A549 (cell line): ENCODE data around the gene SYT8. TPM values are rescaled to one million over a fixed set of nuclear protein-coding genes. Genes with fewer than 3 reads are reported as not detected.

ENCODE experiments used
- ATAC-seq, 2 experiments: fragments of 200-7000 bp in 1 of 2; fragments of >200 bp in 1 of 2; cut with Nextera tagmentation in 1 of 2; cut with Tn5 transposase in 1 of 2; 3 replicates each; pipeline versions ENCODE4 v1.8.0 to v1.9.1; 2018 to 2020; ENCODE audit warnings: mild to moderate bottlenecking in 1 of 2, moderate library complexity in 1 of 2
- CTCF ChIA-PET: fragments of 300-600 bp; sonication (Branson Sonifier 250); formaldehyde crosslinking; extraction: SDS; loops from one replicate; lab custom pipeline; 2021; ENCODE audit warnings: antibody characterized with exemption, inconsistent platforms; lab: Yijun Ruan, JAX
- POLR2A ChIA-PET: fragments of 350-600 bp; formaldehyde crosslinking; extraction: SDS; loops from one replicate; lab custom pipeline; 2021; ENCODE audit warnings: antibody characterized with exemption, inconsistent platforms; lab: Yijun Ruan, JAX
- DNase-seq, 2 experiments: peaks; one replicate each; pipeline versions ENCODE4 v3.0.0 to v3.0.0-alpha.2; 2011 to 2016; ENCODE audit warnings: low read depth in 1 of 2, low spot score in 1 of 2
- FAIRE-seq: peaks from 2 replicates; lab custom pipeline; 2011; peaks lifted over from hg19 to GRCh38; lab: Jason Lieb, UNC
- H3K27ac ChIP-seq, 2 experiments: fragments of >200 bp; sonication (Bioruptor Twin); formaldehyde crosslinking; 3 replicates each; pipeline ENCODE4 v1.5.1; 2016 to 2017
- H3K4me1 ChIP-seq: fragments of >200 bp; sonication (Bioruptor Twin); formaldehyde crosslinking; 3 replicates; pipeline ENCODE4 v1.6.1; 2016
- H3K4me2 ChIP-seq: fragments of >200 bp; sonication (Bioruptor Twin); formaldehyde crosslinking; 3 replicates; pipeline ENCODE4 v1.6.1; 2016
- H3K4me3 ChIP-seq: fragments of >200 bp; sonication (Bioruptor Twin); formaldehyde crosslinking; 3 replicates; pipeline ENCODE4 v1.5.1; 2016
- H3K9me3 ChIP-seq: fragments of >200 bp; sonication (Bioruptor Twin); formaldehyde crosslinking; 3 replicates; pipeline ENCODE4 v1.6.1; 2016
- BCL3 ChIP-seq: fragments of >200 bp; sonication (Bioruptor Twin); formaldehyde crosslinking; IDR thresholded peaks from 3 replicates; pipeline ENCODE4 v1.6.1; 2016
- E2F6 ChIP-seq: IDR thresholded peaks from 2 replicates; pipeline ENCODE4 v1.6.1; 2012; ENCODE audit warnings: low read depth, borderline replicate concordance
- EHF ChIP-seq: fragments of 250-450 bp; sonication (Bioruptor Pico); IDR thresholded peaks from 2 replicates; pipeline ENCODE4 v1.5.0; 2020; ENCODE audit warnings: mild to moderate bottlenecking
- FOSB ChIP-seq: fragments of 250-450 bp; sonication (Bioruptor Pico); IDR thresholded peaks from 2 replicates; pipeline ENCODE4 v1.5.0; 2020; ENCODE audit warnings: mild to moderate bottlenecking, moderate library complexity
- HDAC2 ChIP-seq: fragments of 200-600 bp; sonication (generic); IDR thresholded peaks from 2 replicates; pipeline ENCODE4 v1.6.1; 2016
- JUNB ChIP-seq: fragments of >200 bp; sonication (Bioruptor Twin); formaldehyde crosslinking; IDR thresholded peaks from 2 replicates; pipeline ENCODE4 v1.6.1; 2016
- KDM5A ChIP-seq: fragments of 200-600 bp; sonication (generic); IDR thresholded peaks from 2 replicates; pipeline ENCODE4 v1.6.1; 2016; ENCODE audit warnings: antibody characterized with exemption, mild to moderate bottlenecking
- MAFK ChIP-seq: fragments of 450-650 bp; IDR thresholded peaks from 2 replicates; pipeline ENCODE4 v1.6.1; 2014; ENCODE audit not compliant: partially characterized antibody
- MAX ChIP-seq: IDR thresholded peaks from 2 replicates; pipeline ENCODE4 v1.6.1; 2012
- MAZ ChIP-seq: fragments of 150-350 bp; IDR thresholded peaks from 2 replicates; pipeline ENCODE4 v1.6.1; 2014; ENCODE audit warnings: antibody characterized with exemption, low read depth, low read length, borderline replicate concordance
- NPAS2 ChIP-seq: fragments of 250-450 bp; sonication (Bioruptor Pico); IDR thresholded peaks from 2 replicates; pipeline ENCODE4 v1.8.0; 2022; ENCODE audit warnings: mild to moderate bottlenecking, moderate library complexity, borderline replicate concordance
- NR3C1 ChIP-seq: fragments of >200 bp; sonication (Bioruptor Twin); formaldehyde crosslinking; IDR thresholded peaks from 3 replicates; pipeline ENCODE4 v1.6.1; 2017
- POLR2AphosphoS2 ChIP-seq: conservative IDR thresholded peaks from 2 replicates; pipeline ENCODE4 v1.6.1; 2012; ENCODE audit warnings: low read length, improper control_type of control experiment, inconsistent platforms
- TFCP2L1 ChIP-seq: fragments of 250-450 bp; sonication (Bioruptor Pico); IDR thresholded peaks from 2 replicates; pipeline ENCODE4 v1.5.0; 2021; ENCODE audit warnings: mild to moderate bottlenecking
- ZNF302 ChIP-seq: fragments of 250-450 bp; sonication (Bioruptor Pico); IDR thresholded peaks from 2 replicates; pipeline ENCODE4 v1.9.0; 2021; ENCODE audit warnings: inconsistent platforms, mild to moderate bottlenecking, moderate library complexity
- WGBS: methylation state at CpG from one replicate; pipeline ENCODE4 v1.1.6; 2017; ENCODE audit errors: missing lambda C conversion rate; 5-methylcytosine and 5-hydroxymethylcytosine counted together
- polyA plus RNA-seq, 4 experiments: library from polyadenylated mRNA; depleted of rRNA in 3 of 4; stranded (reverse); fragments of >200 nt; fragmentation: RNase III in 1 of 4; extraction: RNeasy Plus Mini Kit Qiagen cat#74134 plus additional on column Dnase treatment in 1 of 4; gene quantifications; 2 replicates in 3 of 4; 3 replicates in 1 of 4; pipeline ENCODE4 v1.2.3, GENCODE V29; 2011 to 2017
- TF ChIP-seq, protein P1 (sequence below): fragments of 250-450 bp; sonication (Bioruptor Pico); IDR thresholded peaks from 2 replicates; pipeline ENCODE4 v1.5.0; 2021; ENCODE audit warnings: mild to moderate bottlenecking, moderate library complexity, borderline replicate concordance
- TF ChIP-seq, protein P2 (sequence below): fragments of 450-650 bp; IDR thresholded peaks from 2 replicates; pipeline ENCODE4 v1.6.1; 2014; ENCODE audit warnings: antibody characterized with exemption

SYT8 gene
- polyA plus RNA-seq, 2 of the 4 experiments (the other 2 are of a cell fraction), result 0.25 TPM; not detected in 1

DNA sequence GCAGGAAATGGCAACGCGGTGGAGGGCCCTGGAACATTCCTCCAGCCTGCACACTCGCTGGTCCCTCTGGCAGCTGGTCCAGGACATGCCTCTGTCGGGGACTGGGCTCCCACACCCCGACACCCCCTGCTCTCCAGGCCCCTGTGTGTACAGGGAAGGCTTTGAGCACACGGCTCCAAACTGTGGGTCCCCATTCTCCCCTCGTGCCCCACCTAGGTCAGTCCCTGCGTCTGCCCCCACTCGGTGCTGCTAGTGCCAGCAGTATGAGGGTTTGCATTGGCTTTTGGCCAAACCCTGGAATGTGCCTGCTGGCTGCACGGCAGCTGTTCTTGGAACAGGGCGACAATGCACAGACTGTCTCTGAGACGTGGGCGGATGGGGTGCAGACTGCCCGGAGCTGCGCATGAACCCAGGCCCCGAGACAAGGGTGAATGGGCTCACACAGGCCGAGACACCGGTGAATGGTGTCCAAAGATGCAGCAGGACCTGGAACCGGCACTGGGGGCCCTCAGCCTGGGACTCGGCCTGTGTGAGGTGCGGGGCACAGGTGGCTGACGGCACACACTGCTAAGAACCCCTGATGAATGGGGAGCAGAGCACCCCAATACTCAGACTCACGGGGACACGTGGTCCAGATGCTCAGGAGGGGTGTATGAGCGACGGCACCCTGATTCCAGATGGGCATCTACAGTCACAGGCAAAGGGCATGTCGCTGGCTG, 7.5 kb upstream of the SYT8 start:
- Histone ChIP-seq H3K4me2 (peak overlapping the region; percentile 58), H3K27ac (peak overlapping the region; percentile 73 to 87), H3K4me1 (peaks cover 64% of the 10 kb centered on the region), H3K9me3 (no peaks in the 10 kb centered on the region), H3K4me3 (no peak overlapping the region)
- 57% methylated on average over 13 of the region's 27 CpGs for WGBS
- POLR2A ChIA-PET, result no interaction called here
- TF ChIP-seq MAX (0 out of 2 replicates have a peak, but pooled peaks have one; percentile 27), E2F6 (0 out of 2 replicates have a peak, but pooled peaks have one; percentile 20), TFCP2L1 (CRISPR knock-in tag) (no peak)
- TF ChIP-seq, protein P1, sequence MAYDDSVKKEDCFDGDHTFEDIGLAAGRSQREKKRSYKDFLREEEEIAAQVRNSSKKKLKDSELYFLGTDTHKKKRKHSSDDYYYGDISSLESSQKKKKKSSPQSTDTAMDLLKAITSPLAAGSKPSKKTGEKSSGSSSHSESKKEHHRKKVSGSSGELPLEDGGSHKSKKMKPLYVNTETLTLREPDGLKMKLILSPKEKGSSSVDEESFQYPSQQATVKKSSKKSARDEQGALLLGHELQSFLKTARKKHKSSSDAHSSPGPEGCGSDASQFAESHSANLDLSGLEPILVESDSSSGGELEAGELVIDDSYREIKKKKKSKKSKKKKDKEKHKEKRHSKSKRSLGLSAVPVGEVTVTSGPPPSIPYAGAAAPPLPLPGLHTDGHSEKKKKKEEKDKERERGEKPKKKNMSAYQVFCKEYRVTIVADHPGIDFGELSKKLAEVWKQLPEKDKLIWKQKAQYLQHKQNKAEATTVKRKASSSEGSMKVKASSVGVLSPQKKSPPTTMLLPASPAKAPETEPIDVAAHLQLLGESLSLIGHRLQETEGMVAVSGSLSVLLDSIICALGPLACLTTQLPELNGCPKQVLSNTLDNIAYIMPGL, result no peak
- no peak for FAIRE-seq
- peak; percentile 14 to 16; a peak in 3 of 6 replicates for ATAC-seq
- DNase-seq, result peak; percentile 41 to 55
- CTCF ChIA-PET, result interaction anchor here (0.7 to 13.7 kb wide), 21 partner anchors 9 to 329 kb away, joined by 3 to 605 read pairs (median 4); no protein-coding TSS in a partner anchor

- Histone ChIP-seq H3K27ac (peak overlapping the region; percentile 73 to 87; a peak in 4 of 6 replicates), H3K9me3 (no peaks in the 10 kb centered on the region), H3K4me3 (no peak overlapping the region), H3K4me2 (no peak overlapping the region), H3K4me1 (peaks cover 68% of the 10 kb centered on the region)
- no peak for TF ChIP-seq EHF (CRISPR knock-in tag)
- no peak for TF ChIP-seq NR3C1
- ChIA-PET POLR2A (no interaction called here), CTCF (interaction anchor here (0.7 to 13.7 kb wide), 14 partner anchors 8 to 328 kb away, joined by 3 to 605 read pairs (median 3); no protein-coding TSS in a partner anchor)
- ATAC-seq (no peak), FAIRE-seq (no peak), DNase-seq (no peak)
- 86% methylated on average over 19 of the region's 19 CpGs for WGBS
These were observed 6.9 kb upstream of the SYT8 start for GRCh38 chr11:1827931-1828330.

- H3K4me2 ChIP-seq, result no peak overlapping the region
These were observed 6.2 kb upstream of the SYT8 start for GRCh38 chr11:1828542-1828941.

More at GRCh38 chr11:1828542-1828941, 6.2 kb upstream of the SYT8 start:
- H3K4me3 ChIP-seq, result no peak overlapping the region
- TF ChIP-seq, protein P2, sequence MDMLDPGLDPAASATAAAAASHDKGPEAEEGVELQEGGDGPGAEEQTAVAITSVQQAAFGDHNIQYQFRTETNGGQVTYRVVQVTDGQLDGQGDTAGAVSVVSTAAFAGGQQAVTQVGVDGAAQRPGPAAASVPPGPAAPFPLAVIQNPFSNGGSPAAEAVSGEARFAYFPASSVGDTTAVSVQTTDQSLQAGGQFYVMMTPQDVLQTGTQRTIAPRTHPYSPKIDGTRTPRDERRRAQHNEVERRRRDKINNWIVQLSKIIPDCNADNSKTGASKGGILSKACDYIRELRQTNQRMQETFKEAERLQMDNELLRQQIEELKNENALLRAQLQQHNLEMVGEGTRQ, result no peak
- no peak for TF ChIP-seq EHF (CRISPR knock-in tag)
- TF ChIP-seq BCL3, result no peak
- no peak for TF ChIP-seq POLR2AphosphoS2
- no peak for TF ChIP-seq MAFK
- TF ChIP-seq JUNB, result no peak
- no peak for TF ChIP-seq NPAS2
- TF ChIP-seq KDM5A, result no peak
- TF ChIP-seq MAZ, result no peak
- no peak for TF ChIP-seq HDAC2
- no peak for TF ChIP-seq ZNF302 (CRISPR knock-in tag)
- TF ChIP-seq FOSB (CRISPR knock-in tag), result no peak
- TF ChIP-seq, protein P1, result no peak
- no peak for TF ChIP-seq MAX
- ChIA-PET POLR2A (no interaction called here), CTCF (interaction anchor here (0.7 to 13.7 kb wide), 11 partner anchors 8 to 326 kb away, joined by 3 to 605 read pairs (median 4); no protein-coding TSS in a partner anchor)
- no peak for FAIRE-seq
- peaks cover 70% of the 10 kb centered on the region for H3K4me1 ChIP-seq
- no peak for DNase-seq
- no peaks in the 10 kb centered on the region for H3K9me3 ChIP-seq
- no peak for ATAC-seq
- 77% methylated on average over 10 of the region's 12 CpGs for WGBS
- H3K27ac ChIP-seq, result peak overlapping the region; percentile 73 to 87; a peak in 4 of 6 replicates
